ENCODE measurements around the gene ATP2B3.

ATP2B3 gene

DNA sequence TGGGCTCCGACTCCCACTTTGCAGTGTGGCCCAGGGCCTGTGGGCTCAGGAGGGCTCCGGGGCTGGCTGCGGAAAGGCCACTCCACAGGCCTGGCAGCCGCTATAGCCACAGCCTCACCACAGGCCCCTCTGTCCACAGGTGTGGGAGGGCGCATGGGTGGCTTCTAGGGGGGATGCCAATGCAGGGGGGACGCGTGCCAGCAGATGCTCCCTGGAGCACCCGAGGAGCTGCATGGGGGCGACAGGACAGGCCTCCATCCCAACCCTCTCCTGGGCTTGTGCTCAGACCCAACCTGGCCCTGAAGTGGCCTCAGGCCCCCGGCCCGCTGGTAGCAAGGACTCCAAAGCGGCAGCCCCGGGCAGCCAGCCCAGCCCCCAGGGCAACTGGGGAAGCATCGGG lies 14.6 kb upstream of the ATP2B3 start:
- no peaks in the 10 kb centered on the region for H3K27me3 ChIP-seq (ENCODE audit: insufficient read depth, low read length, poor library complexity, severe bottlenecking)
- no peaks in the 10 kb centered on the region for H3K36me3 ChIP-seq (ENCODE audit: insufficient read depth, low read length)
- H3K79me2 ChIP-seq (ENCODE audit: insufficient read depth, low read length), result no peaks in the 10 kb centered on the region
- H3K9me2 ChIP-seq (replicated peaks; ENCODE audit: low read depth, low read length), result no peaks in the 10 kb centered on the region
- no peaks in the 10 kb centered on the region for H3F3A ChIP-seq (ENCODE audit: low read depth)
- no peak overlapping the region for H3K4me3 ChIP-seq (ENCODE audit: low read length, poor library complexity, severe bottlenecking)
- H3K4me2 ChIP-seq (ENCODE audit: low read depth, low read length, poor library complexity, severe bottlenecking), result no peak overlapping the region
- H4K20me1 ChIP-seq (ENCODE audit: insufficient read depth, low read length, poor library complexity, severe bottlenecking), result no peaks in the 10 kb centered on the region
- H3K4me1 ChIP-seq (ENCODE audit: insufficient read depth, low read length, poor library complexity, severe bottlenecking), result no peaks in the 10 kb centered on the region
- no peak overlapping the region for H3K9ac ChIP-seq (ENCODE audit: low read depth, low read length, poor library complexity, severe bottlenecking)
- no peaks in the 10 kb centered on the region for H3K9me3 ChIP-seq (ENCODE audit: insufficient read depth, low read depth, low read length)
- no peak overlapping the region for H2AFZ ChIP-seq (ENCODE audit: low read length)
- TF ChIP-seq, protein P1, sequence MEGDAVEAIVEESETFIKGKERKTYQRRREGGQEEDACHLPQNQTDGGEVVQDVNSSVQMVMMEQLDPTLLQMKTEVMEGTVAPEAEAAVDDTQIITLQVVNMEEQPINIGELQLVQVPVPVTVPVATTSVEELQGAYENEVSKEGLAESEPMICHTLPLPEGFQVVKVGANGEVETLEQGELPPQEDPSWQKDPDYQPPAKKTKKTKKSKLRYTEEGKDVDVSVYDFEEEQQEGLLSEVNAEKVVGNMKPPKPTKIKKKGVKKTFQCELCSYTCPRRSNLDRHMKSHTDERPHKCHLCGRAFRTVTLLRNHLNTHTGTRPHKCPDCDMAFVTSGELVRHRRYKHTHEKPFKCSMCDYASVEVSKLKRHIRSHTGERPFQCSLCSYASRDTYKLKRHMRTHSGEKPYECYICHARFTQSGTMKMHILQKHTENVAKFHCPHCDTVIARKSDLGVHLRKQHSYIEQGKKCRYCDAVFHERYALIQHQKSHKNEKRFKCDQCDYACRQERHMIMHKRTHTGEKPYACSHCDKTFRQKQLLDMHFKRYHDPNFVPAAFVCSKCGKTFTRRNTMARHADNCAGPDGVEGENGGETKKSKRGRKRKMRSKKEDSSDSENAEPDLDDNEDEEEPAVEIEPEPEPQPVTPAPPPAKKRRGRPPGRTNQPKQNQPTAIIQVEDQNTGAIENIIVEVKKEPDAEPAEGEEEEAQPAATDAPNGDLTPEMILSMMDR (conservative IDR thresholded peaks at IDR 0.05; ENCODE audit: low read length), result no peak
- no peak for TF ChIP-seq EZH2phosphoT487 (IDR thresholded peaks at IDR 0.05; ENCODE audit: borderline replicate concordance)

DNA sequence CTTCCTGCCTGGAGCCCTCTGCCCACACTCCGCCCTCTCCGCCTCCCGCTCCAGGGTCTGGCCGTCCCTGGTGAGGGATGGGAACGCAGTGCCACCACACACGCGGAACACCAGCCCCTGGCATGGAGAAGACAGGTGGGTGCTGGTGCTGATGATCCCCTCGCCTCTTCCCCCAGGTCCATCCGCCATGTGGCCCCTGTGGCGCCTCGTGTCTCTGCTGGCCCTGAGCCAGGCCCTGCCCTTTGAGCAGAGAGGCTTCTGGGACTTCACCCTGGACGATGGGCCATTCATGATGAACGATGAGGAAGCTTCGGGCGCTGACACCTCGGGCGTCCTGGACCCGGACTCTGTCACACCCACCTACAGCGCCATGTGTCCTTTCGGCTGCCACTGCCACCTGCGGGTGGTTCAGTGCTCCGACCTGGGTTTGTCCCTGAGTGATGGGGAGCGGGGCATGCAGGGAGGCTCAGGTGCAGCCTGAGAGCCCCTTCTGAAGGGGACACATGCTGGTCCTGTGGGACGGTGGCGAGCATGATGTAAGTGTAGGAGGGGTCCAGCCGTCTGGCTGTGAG lies 12.9 kb upstream of the ATP2B3 start:
- no peak overlapping the region for H3K4me3 ChIP-seq (ENCODE audit: low read length, poor library complexity, severe bottlenecking)
- no peaks in the 10 kb centered on the region for H3K9me2 ChIP-seq (replicated peaks; ENCODE audit: low read depth, low read length)
- no peak overlapping the region for H3K4me2 ChIP-seq (ENCODE audit: low read depth, low read length, poor library complexity, severe bottlenecking)
- TF ChIP-seq, protein P1 (conservative IDR thresholded peaks at IDR 0.05; ENCODE audit: low read length), result no peak
- no peak for TF ChIP-seq EZH2phosphoT487 (IDR thresholded peaks at IDR 0.05; ENCODE audit: borderline replicate concordance)
- no peak overlapping the region for H2AFZ ChIP-seq (ENCODE audit: low read length)
- H3K36me3 ChIP-seq (ENCODE audit: insufficient read depth, low read length), result no peaks in the 10 kb centered on the region
- H3F3A ChIP-seq (ENCODE audit: low read depth), result no peaks in the 10 kb centered on the region
- no peaks in the 10 kb centered on the region for H4K20me1 ChIP-seq (ENCODE audit: insufficient read depth, low read length, poor library complexity, severe bottlenecking)
- no peaks in the 10 kb centered on the region for H3K9me3 ChIP-seq (ENCODE audit: insufficient read depth, low read depth, low read length)
- H3K79me2 ChIP-seq (ENCODE audit: insufficient read depth, low read length), result no peaks in the 10 kb centered on the region
- H3K9ac ChIP-seq (ENCODE audit: low read depth, low read length, poor library complexity, severe bottlenecking), result no peak overlapping the region
- no peaks in the 10 kb centered on the region for H3K4me1 ChIP-seq (ENCODE audit: insufficient read depth, low read length, poor library complexity, severe bottlenecking)
- no peaks in the 10 kb centered on the region for H3K27me3 ChIP-seq (ENCODE audit: insufficient read depth, low read length, poor library complexity, severe bottlenecking)

DNA sequence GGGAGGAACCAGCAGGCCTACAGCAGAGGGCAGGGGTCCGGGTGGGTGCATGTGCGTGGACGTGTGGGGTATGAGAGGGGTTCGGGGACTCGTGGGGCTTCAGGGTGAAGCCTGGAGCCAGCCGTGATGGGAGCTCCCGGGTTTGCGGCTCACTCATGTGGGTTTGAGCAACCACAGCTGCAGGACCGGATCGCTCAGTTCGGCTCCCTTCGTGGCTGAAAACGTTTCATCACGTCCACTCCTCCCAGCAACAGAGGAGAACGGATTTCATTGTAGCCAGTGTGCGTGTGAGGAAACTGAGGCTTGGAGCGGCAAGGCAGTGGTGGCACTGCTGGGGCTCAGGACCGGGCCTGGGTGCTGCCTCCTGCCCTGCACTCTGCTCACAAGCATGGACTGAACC lies 12.1 kb upstream of the ATP2B3 start:
- Histone ChIP-seq H3K4me3 (ENCODE audit: low read length, poor library complexity, severe bottlenecking) (no peak overlapping the region), H4K20me1 (ENCODE audit: insufficient read depth, low read length, poor library complexity, severe bottlenecking) (no peaks in the 10 kb centered on the region), H3K36me3 (ENCODE audit: insufficient read depth, low read length) (no peaks in the 10 kb centered on the region), H3K9ac (ENCODE audit: low read depth, low read length, poor library complexity, severe bottlenecking) (no peak overlapping the region), H3K9me3 (ENCODE audit: insufficient read depth, low read depth, low read length) (no peaks in the 10 kb centered on the region), H3K9me2 (replicated peaks; ENCODE audit: low read depth, low read length) (no peaks in the 10 kb centered on the region), H3K4me1 (ENCODE audit: insufficient read depth, low read length, poor library complexity, severe bottlenecking) (no peaks in the 10 kb centered on the region), H3K27me3 (ENCODE audit: insufficient read depth, low read length, poor library complexity, severe bottlenecking) (no peaks in the 10 kb centered on the region), H3F3A (ENCODE audit: low read depth) (no peaks in the 10 kb centered on the region), H3K4me2 (ENCODE audit: low read depth, low read length, poor library complexity, severe bottlenecking) (no peak overlapping the region), H3K79me2 (ENCODE audit: insufficient read depth, low read length) (no peaks in the 10 kb centered on the region), H2AFZ (ENCODE audit: low read length) (no peak overlapping the region)
- no peak for TF ChIP-seq EZH2phosphoT487 (IDR thresholded peaks at IDR 0.05; ENCODE audit: borderline replicate concordance)
- TF ChIP-seq, protein P1 (conservative IDR thresholded peaks at IDR 0.05; ENCODE audit: low read length), result no peak
